HG03342 (cell line): ENCODE results near the gene CROCC.
"Not testable (repeated sequence)": the region's sequence is repeated elsewhere in the genome, so short reads cannot be mapped to it uniquely, and the experiment has no call there.

Source experiments
- ATAC-seq: cut with Tn5 transposase; IDR thresholded peaks from one replicate; pipeline ENCODE4 v1.9.1; 2021; ENCODE audit warnings: mild to moderate bottlenecking, moderate library complexity; ENCODE audit not compliant: unreplicated experiment

The CROCC gene

GRCh38 chr1:16921391-16922185, at the start of gene CROCC:
Gene CROCC, plus strand, starts transcription at chr1:16921931. Its CDS starts 88 bp downstream, at chr1:16922019.
- no peak for ATAC-seq

GRCh38 chr1:16872152-16873075, 49.3 kb upstream of the CROCC start:
- not testable (repeated sequence) for ATAC-seq

- not testable (repeated sequence) for ATAC-seq
Measured at GRCh38 chr1:16873076-16873879, 48.5 kb upstream of the CROCC start.

- ATAC-seq = not testable (repeated sequence)
Measured at GRCh38 chr1:16874968-16875765, 46.6 kb upstream of the CROCC start.

- not testable (repeated sequence) for ATAC-seq
Measured at GRCh38 chr1:16881742-16882141, 40.0 kb upstream of the CROCC start.

GRCh38 chr1:16882986-16883385, 38.7 kb upstream of the CROCC start:
- ATAC-seq = no peak

GRCh38 chr1:16884487-16884886, 37.2 kb upstream of the CROCC start:
- ATAC-seq = not testable (repeated sequence)

- no peak for ATAC-seq
Measured at GRCh38 chr1:16886860-16887605, 34.7 kb upstream of the CROCC start.

GRCh38 chr1:16888860-16889816, 32.6 kb upstream of the CROCC start:
- no peak for ATAC-seq

GRCh38 chr1:16890539-16891021, 31.2 kb upstream of the CROCC start:
- ATAC-seq = not testable (repeated sequence)

GRCh38 chr1:16891057-16891456, 30.7 kb upstream of the CROCC start:
- not testable (repeated sequence) for ATAC-seq

GRCh38 chr1:16892978-16893525, 28.7 kb upstream of the CROCC start:
- not testable (repeated sequence) for ATAC-seq

- not testable (repeated sequence) for ATAC-seq
Measured at GRCh38 chr1:16893796-16894195, 27.9 kb upstream of the CROCC start.

GRCh38 chr1:16894338-16894737, 27.4 kb upstream of the CROCC start:
- not testable (repeated sequence) for ATAC-seq

GRCh38 chr1:16895233-16895597, 26.5 kb upstream of the CROCC start:
- not testable (repeated sequence) for ATAC-seq

- peak; percentile 96 for ATAC-seq
Measured at GRCh38 chr1:16895598-16896315, 26.0 kb upstream of the CROCC start, which contains the start of gene RNU1-2. Gene RNU1-2, plus strand, starts transcription at chr1:16895980.
